GM12878 (cell line): Measurements from ENCODE around the gene VWA3B. TPM values are rescaled to one million over a fixed set of nuclear protein-coding genes. Genes with fewer than 3 reads are reported as not detected.

Experiments used
- ATAC-seq: fragments of 200-7000 bp; cut with Tn5 transposase; 3 replicates; pipeline ENCODE4 v1.9.1; 2020; ENCODE audit warnings: mild to moderate bottlenecking, moderate library complexity
- BruUV-seq: library from RNA; stranded (reverse); fragments of 400-500 nt; replicated peaks from 2 replicates; lab custom pipeline; 2021; lab: Mats Ljungman, UMichigan
- CTCF ChIA-PET: fragments of 300-600 bp; sonication (Branson Sonifier 250); formaldehyde crosslinking; extraction: SDS; loops from one replicate; lab custom pipeline; 2021; ENCODE audit warnings: inconsistent platforms; lab: Yijun Ruan, JAX
- POLR2A ChIA-PET: fragments of 350-600 bp; formaldehyde crosslinking; extraction: SDS; loops from one replicate; lab custom pipeline; 2021; ENCODE audit warnings: inconsistent platforms; lab: Charles Lee
- RAD21 ChIA-PET: fragments of 300-600 bp; sonication (Branson Sonifier 250); formaldehyde crosslinking; loops from one replicate; lab custom pipeline; 2023; ENCODE audit warnings: antibody characterized with exemption; ENCODE audit not compliant: unreplicated experiment; lab: Charles Lee
- SMC1A ChIA-PET: fragments of 300-600 bp; sonication (Branson Sonifier 250); formaldehyde crosslinking; loops from one replicate; lab custom pipeline; 2023; ENCODE audit not compliant: unreplicated experiment, uncharacterized antibody; lab: Charles Lee
- DNase-seq: peaks from one replicate; pipeline ENCODE4 v3.0.0-alpha.2; 2011; ENCODE audit warnings: low read depth, low spot score
- FAIRE-seq: peaks from 3 replicates; lab custom pipeline; 2011; peaks lifted over from hg19 to GRCh38; lab: Jason Lieb, UNC
- H2AFZ ChIP-seq: 2 replicates; pipeline ENCODE4 v1.6.0; 2011; ENCODE audit warnings: low read depth, low read length, control low read depth; ENCODE audit not compliant: control insufficient read depth
- H3K27ac ChIP-seq: 2 replicates; pipeline ENCODE4 v1.5.1; 2011; ENCODE audit warnings: control low read depth; ENCODE audit not compliant: control insufficient read depth, insufficient read depth
- H3K27me3 ChIP-seq, 2 experiments: replicated peaks in 1 of 2; 2 replicates each; pipeline versions ENCODE4 v1.6.0 to v1.6.1; 2011; ENCODE audit warnings: low read length in 1 of 2; ENCODE audit not compliant: control insufficient read depth in 2 of 2, insufficient read depth in 2 of 2
- H3K36me3 ChIP-seq, 2 experiments: 2 replicates each; pipeline ENCODE4 v1.5.1; 2011; ENCODE audit warnings: low read length in 1 of 2; ENCODE audit not compliant: control insufficient read depth in 2 of 2, insufficient read depth in 2 of 2
- H3K4me1 ChIP-seq: 2 replicates; pipeline ENCODE4 v1.6.1; 2011; ENCODE audit warnings: mild to moderate bottlenecking, low read length, moderate library complexity, mixed read lengths; ENCODE audit not compliant: control insufficient read depth, insufficient read depth
- H3K4me2 ChIP-seq: 2 replicates; pipeline ENCODE4 v1.6.0; 2011; ENCODE audit warnings: control low read depth; ENCODE audit not compliant: control insufficient read depth, insufficient read depth
- H3K4me3 ChIP-seq: fragments of 200-600 bp; sonication (generic); 2 replicates; pipeline ENCODE4 v1.5.1; 2016
- H3K79me2 ChIP-seq: 2 replicates; pipeline ENCODE4 v1.6.0; 2011; ENCODE audit warnings: low read length; ENCODE audit not compliant: control insufficient read depth, insufficient read depth
- H3K9ac ChIP-seq: 2 replicates; pipeline ENCODE4 v1.8.0; 2011; ENCODE audit warnings: low read length, control low read depth, mixed read lengths; ENCODE audit not compliant: control insufficient read depth, insufficient read depth
- H3K9me3 ChIP-seq: replicated peaks from 3 replicates; pipeline ENCODE4 v1.5.1; 2011; ENCODE audit warnings: mild to moderate bottlenecking, low read length; ENCODE audit not compliant: control insufficient read depth, insufficient read depth
- H4K20me1 ChIP-seq: 2 replicates; pipeline ENCODE4 v1.6.0; 2011; ENCODE audit not compliant: control insufficient read depth, insufficient read depth
- ATF7 ChIP-seq: fragments of 450-650 bp; IDR thresholded peaks from 2 replicates; pipeline ENCODE4 v1.6.1; 2016; ENCODE audit warnings: low read depth, mild to moderate bottlenecking
- BMI1 ChIP-seq: fragments of 450-650 bp; IDR thresholded peaks from 2 replicates; pipeline ENCODE4 v1.6.1; 2016; ENCODE audit warnings: mild to moderate bottlenecking, moderate library complexity, borderline replicate concordance
- FOS ChIP-seq: IDR thresholded peaks from 3 replicates; pipeline ENCODE4 v1.6.1; 2011; ENCODE audit warnings: borderline replicate concordance; ENCODE audit not compliant: insufficient read length; ENCODE audit errors: extremely low read depth
- GATAD2B ChIP-seq: fragments of 450-650 bp; conservative IDR thresholded peaks from 2 replicates; pipeline ENCODE4 v1.6.1; 2017; ENCODE audit warnings: low read depth, mild to moderate bottlenecking, moderate library complexity
- IRF5 ChIP-seq: fragments of 450-650 bp; IDR thresholded peaks from 2 replicates; pipeline ENCODE4 v1.6.1; 2017; ENCODE audit warnings: borderline replicate concordance
- KLF5 ChIP-seq: fragments of 450-650 bp; IDR thresholded peaks from 2 replicates; pipeline ENCODE4 v1.6.1; 2014; ENCODE audit warnings: mild to moderate bottlenecking; ENCODE audit not compliant: partially characterized antibody
- NR2C1 ChIP-seq: fragments of 450-650 bp; IDR thresholded peaks from 2 replicates; pipeline ENCODE4 v1.6.1; 2017; ENCODE audit warnings: antibody characterized with exemption, mild to moderate bottlenecking, moderate library complexity
- SIN3A ChIP-seq: IDR thresholded peaks from 2 replicates; pipeline ENCODE4 v1.6.1; 2012; ENCODE audit warnings: low read depth, low read length, improper control_type of control experiment
- SREBF1 ChIP-seq: IDR thresholded peaks from 2 replicates; pipeline ENCODE4 v1.6.1; 2012; ENCODE audit warnings: mild to moderate bottlenecking, low read length
- SREBF2 ChIP-seq: IDR thresholded peaks from 2 replicates; pipeline ENCODE4 v1.6.1; 2012; ENCODE audit warnings: mild to moderate bottlenecking, low read length
- SUZ12 ChIP-seq: fragments of 200-600 bp; sonication (generic); IDR thresholded peaks from one replicate; pipeline ENCODE4 v1.6.1; 2018; ENCODE audit warnings: antibody characterized with exemption, mild to moderate bottlenecking; ENCODE audit not compliant: unreplicated experiment
- ZBED1 ChIP-seq: IDR thresholded peaks from 2 replicates; pipeline ENCODE4 v1.6.1; 2016; ENCODE audit warnings: borderline replicate concordance
- ZNF384 ChIP-seq: IDR thresholded peaks from 2 replicates; pipeline ENCODE4 v1.6.1; 2012; ENCODE audit warnings: low read depth, mild to moderate bottlenecking, low read length, improper control_type of control experiment, borderline replicate concordance
- WGBS: methylation state at CpG from one replicate; pipeline ENCODE4 v1.1.6; 2016; ENCODE audit warnings: low lambda C conversion rate; ENCODE audit not compliant: insufficient replicate concordance, insufficient coverage; ENCODE audit errors: missing lambda C conversion rate; 5-methylcytosine and 5-hydroxymethylcytosine counted together
- in situ Hi-C: fragments of 300-500 bp; cut with MboI; formaldehyde crosslinking; loops from 9 replicates; pipeline ENCODE4 v1.14.3; 2018; ENCODE audit warnings: mixed read lengths
- intact Hi-C: fragments of 100-400 bp; cut with micrococcal nuclease; formaldehyde crosslinking; loops from one replicate; pipeline ENCODE4 v1.14.2; 2022; ENCODE audit not compliant: unreplicated experiment
- polyA plus RNA-seq, 11 experiments: library from polyadenylated mRNA; depleted of rRNA in 4 of 11; unstranded in 6 of 11; stranded (reverse) in 5 of 11; fragments of >200 nt; fragmentation: Nextera tagmentation in 4 of 11; fragmentation: Illumina TruSeq in 1 of 11; extraction: Ambion mirVana in 4 of 11; extraction: Trizol in 1 of 11; gene quantifications; 1 replicate in 1 of 11; 2 replicates in 10 of 11; pipeline versions ENCODE4 v1.2.1 to v1.2.3, GENCODE V29; 2011 to 2016; ENCODE audit warnings: inconsistent platforms in 2 of 11, missing spikeins in 2 of 11, low read depth in 1 of 11
- total RNA-seq, 4 experiments: library from RNA; depleted of rRNA in 3 of 4; stranded (reverse); fragments of >200 nt in 3 of 4; fragmentation: Illumina TruSeq in 1 of 4; extraction: Trizol in 1 of 4; gene quantifications; 2 replicates each; pipeline versions ENCODE4 v1.2.1 to v1.2.3, GENCODE V29; 2013 to 2021
- TF ChIP-seq, protein P1 (sequence below): fragments of 450-650 bp; IDR thresholded peaks from 2 replicates; pipeline ENCODE4 v1.6.1; 2017; ENCODE audit warnings: antibody characterized with exemption, mild to moderate bottlenecking, moderate library complexity

VWA3B gene
- total and polyA plus RNA-seq, 10 of the 15 experiments (the other 5 are each of a cell fraction or from before 2014, with no cell fraction given): 0.04 to 0.86 (median 0.19) TPM; not detected in 4

DNA sequence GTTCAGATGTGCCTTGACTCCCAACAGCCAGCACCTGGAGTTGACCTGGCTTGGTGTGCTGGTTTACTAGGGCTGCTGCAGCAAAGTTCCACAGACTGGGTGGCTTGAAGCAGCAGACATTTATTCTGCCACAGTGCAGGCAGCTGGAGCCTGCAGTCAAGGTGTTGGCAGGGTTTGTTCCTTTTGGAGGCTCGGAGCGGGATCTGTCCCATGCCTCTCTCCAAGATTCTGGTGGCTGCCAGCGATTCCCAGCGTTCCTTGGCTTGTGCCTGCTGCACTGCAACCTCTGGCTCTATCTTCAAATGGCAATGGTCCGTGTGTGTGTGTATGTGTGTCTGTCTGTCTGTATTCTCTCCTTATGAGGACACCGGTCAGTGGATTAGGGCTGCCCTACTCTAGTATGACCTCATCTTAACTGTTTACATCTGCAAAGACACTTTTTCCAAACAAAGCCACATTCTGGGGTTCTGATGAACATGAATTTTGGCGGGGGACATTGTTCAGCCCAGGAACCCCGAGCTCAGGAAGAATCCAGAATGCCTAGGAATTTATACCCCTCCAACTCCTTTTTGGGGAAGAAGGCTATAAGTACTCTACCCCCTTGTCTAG is 46.5 kb upstream of the VWA3B start:
- ChIA-PET SMC1A (interaction anchor here (0.8 to 1.3 kb wide), 4 partner anchors 13 to 69 kb away, joined by 3 to 4 read pairs (median 4); no protein-coding TSS in a partner anchor), RAD21 (no interaction called here), POLR2A (no interaction called here), CTCF (no interaction called here)
- in situ Hi-C loops: no loop called here
- no peak for TF ChIP-seq FOS
- TF ChIP-seq SIN3A: no peak
- TF ChIP-seq BMI1: no peak
- no peak for TF ChIP-seq NR2C1
- no peak for TF ChIP-seq GATAD2B
- no peak for TF ChIP-seq SUZ12
- TF ChIP-seq SREBF2: no peak
- H3K27me3 ChIP-seq: no peaks in the 10 kb centered on the region; a peak in 1 of 4 replicates
- BruUV-seq: no TSS peak
- H3K9ac ChIP-seq: no peak overlapping the region
- H3K4me3 ChIP-seq: no peak overlapping the region
- DNase-seq: no peak
- no peak overlapping the region for H3K4me2 ChIP-seq
- H4K20me1 ChIP-seq: no peaks in the 10 kb centered on the region
- H3K79me2 ChIP-seq: no peaks in the 10 kb centered on the region
- ATAC-seq: no peak
- no peaks in the 10 kb centered on the region; the same call in 2 of the 3 replicates for H3K9me3 ChIP-seq
- no peak overlapping the region for H3K27ac ChIP-seq
- H2AFZ ChIP-seq: no peak overlapping the region
- no peaks in the 10 kb centered on the region for H3K36me3 ChIP-seq
- intact Hi-C loops: no loop called here
- 47% methylated on average over 8 of the region's 8 CpGs for WGBS
- no peaks in the 10 kb centered on the region for H3K4me1 ChIP-seq
- FAIRE-seq: no peak

GRCh38 chr2:98043101-98043500 is 43.9 kb upstream of the VWA3B start:
- DNase-seq (no peak), FAIRE-seq (no peak), ATAC-seq (no peak)
- CTCF ChIA-PET: interaction anchor here (1.3 kb wide), 1 partner anchor 21 kb away, joined by 3 read pairs; no protein-coding TSS in a partner anchor
- Histone ChIP-seq H3K4me1 (no peaks in the 10 kb centered on the region), H3K4me2 (no peak overlapping the region), H3K36me3 (no peaks in the 10 kb centered on the region), H3K79me2 (no peaks in the 10 kb centered on the region), H2AFZ (no peak overlapping the region), H3K27ac (no peak overlapping the region), H4K20me1 (no peaks in the 10 kb centered on the region), H3K4me3 (no peak overlapping the region), H3K9ac (no peak overlapping the region), H3K9me3 (peaks cover 1% of the 10 kb centered on the region; the same call in 1 of the 3 replicates), H3K27me3 (no peaks in the 10 kb centered on the region; a peak in 1 of 4 replicates)
- no TSS peak for BruUV-seq
- RAD21 ChIA-PET: no interaction called here
- intact Hi-C loops (no loop called here), in situ Hi-C loops (no loop called here)
- SMC1A ChIA-PET: interaction anchor here (1.6 kb wide), 1 partner anchor 10 kb away, joined by 4 read pairs; no protein-coding TSS in a partner anchor
- WGBS: 35% methylated on average over 1 of the region's 1 CpG
- POLR2A ChIA-PET: no interaction called here
- no peak for TF ChIP-seq ATF7
- no peak for TF ChIP-seq IRF5
- TF ChIP-seq, protein P1, sequence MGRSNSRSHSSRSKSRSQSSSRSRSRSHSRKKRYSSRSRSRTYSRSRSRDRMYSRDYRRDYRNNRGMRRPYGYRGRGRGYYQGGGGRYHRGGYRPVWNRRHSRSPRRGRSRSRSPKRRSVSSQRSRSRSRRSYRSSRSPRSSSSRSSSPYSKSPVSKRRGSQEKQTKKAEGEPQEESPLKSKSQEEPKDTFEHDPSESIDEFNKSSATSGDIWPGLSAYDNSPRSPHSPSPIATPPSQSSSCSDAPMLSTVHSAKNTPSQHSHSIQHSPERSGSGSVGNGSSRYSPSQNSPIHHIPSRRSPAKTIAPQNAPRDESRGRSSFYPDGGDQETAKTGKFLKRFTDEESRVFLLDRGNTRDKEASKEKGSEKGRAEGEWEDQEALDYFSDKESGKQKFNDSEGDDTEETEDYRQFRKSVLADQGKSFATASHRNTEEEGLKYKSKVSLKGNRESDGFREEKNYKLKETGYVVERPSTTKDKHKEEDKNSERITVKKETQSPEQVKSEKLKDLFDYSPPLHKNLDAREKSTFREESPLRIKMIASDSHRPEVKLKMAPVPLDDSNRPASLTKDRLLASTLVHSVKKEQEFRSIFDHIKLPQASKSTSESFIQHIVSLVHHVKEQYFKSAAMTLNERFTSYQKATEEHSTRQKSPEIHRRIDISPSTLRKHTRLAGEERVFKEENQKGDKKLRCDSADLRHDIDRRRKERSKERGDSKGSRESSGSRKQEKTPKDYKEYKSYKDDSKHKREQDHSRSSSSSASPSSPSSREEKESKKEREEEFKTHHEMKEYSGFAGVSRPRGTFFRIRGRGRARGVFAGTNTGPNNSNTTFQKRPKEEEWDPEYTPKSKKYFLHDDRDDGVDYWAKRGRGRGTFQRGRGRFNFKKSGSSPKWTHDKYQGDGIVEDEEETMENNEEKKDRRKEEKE: no peak
- TF ChIP-seq GATAD2B: no peak
- TF ChIP-seq SREBF1: no peak
- TF ChIP-seq KLF5: no peak
- TF ChIP-seq ZNF384: no peak
- TF ChIP-seq ZBED1: no peak
